ENCODE data around the gene SIPA1L2.
A peak's percentile ranks its signal among the peaks of the same experiment; 100 is the strongest.
"Not testable (repeated sequence)": the region's sequence is repeated elsewhere in the genome, so short reads cannot be mapped to it uniquely, and the experiment has no call there.

The SIPA1L2 gene

GRCh38 chr1:232612836-232613235 lies 17.1 kb downstream of the SIPA1L2 start:
- H3K9me3 ChIP-seq (ENCODE audit: control insufficient read depth in 1 of 2, low read length in 2 of 2); H3K27ac ChIP-seq (ENCODE audit: low read length); H3K4me3 ChIP-seq (ENCODE audit: low read depth in 1 of 2, low read length in 2 of 2); H3K36me3 ChIP-seq (ENCODE audit: control insufficient read depth in 1 of 2, insufficient read depth in 2 of 2, low read length in 2 of 2); H3K27me3 ChIP-seq (ENCODE audit: low read depth, low read length): not testable (repeated sequence)
- peaks cover 5 to 14% of the 10 kb centered on the region in 2 donors for H3K4me1 ChIP-seq (ENCODE audit: control insufficient read depth in 1 of 2, insufficient read depth in 2 of 2, low read length in 2 of 2)

- Histone ChIP-seq H3K4me3 (ENCODE audit: low read depth in 1 of 2, low read length in 2 of 2) (no peak overlapping the region), H3K4me1 (ENCODE audit: control insufficient read depth in 1 of 2, insufficient read depth in 2 of 2, low read length in 2 of 2) (peaks cover 5 to 14% of the 10 kb centered on the region in 2 donors), H3K36me3 (ENCODE audit: control insufficient read depth in 1 of 2, insufficient read depth in 2 of 2, low read length in 2 of 2) (no peaks in the 10 kb centered on the region), H3K27me3 (ENCODE audit: low read depth, low read length) (no peaks in the 10 kb centered on the region), H3K27ac (ENCODE audit: low read length) (no peak overlapping the region), H3K9me3 (ENCODE audit: control insufficient read depth in 1 of 2, low read length in 2 of 2) (no peaks in the 10 kb centered on the region)
These were observed 18.1 kb downstream of the SIPA1L2 start for GRCh38 chr1:232611834-232612233.

- peaks cover 5 to 14% of the 10 kb centered on the region in 2 donors for H3K4me1 ChIP-seq (ENCODE audit: control insufficient read depth in 1 of 2, insufficient read depth in 2 of 2, low read length in 2 of 2)
- peak overlapping the region; percentile 22 for H3K27ac ChIP-seq (ENCODE audit: low read length)
- not testable (repeated sequence) for H3K4me3 ChIP-seq (ENCODE audit: low read depth in 1 of 2, low read length in 2 of 2)
These were observed 18.8 kb downstream of the SIPA1L2 start for GRCh38 chr1:232610902-232611745.

GRCh38 chr1:232610192-232610901 lies 19.6 kb downstream of the SIPA1L2 start:
- no peaks in the 10 kb centered on the region for H3K27me3 ChIP-seq (ENCODE audit: low read depth, low read length)
- no peak overlapping the region for H3K4me3 ChIP-seq (ENCODE audit: low read depth in 1 of 2, low read length in 2 of 2)
- H3K27ac ChIP-seq (ENCODE audit: low read length), result peak overlapping the region; percentile 22
- peaks cover 5 to 14% of the 10 kb centered on the region in 2 donors for H3K4me1 ChIP-seq (ENCODE audit: control insufficient read depth in 1 of 2, insufficient read depth in 2 of 2, low read length in 2 of 2)
- no peaks in the 10 kb centered on the region for H3K36me3 ChIP-seq (ENCODE audit: control insufficient read depth in 1 of 2, insufficient read depth in 2 of 2, low read length in 2 of 2)
- H3K9me3 ChIP-seq (ENCODE audit: control insufficient read depth in 1 of 2, low read length in 2 of 2), result no peaks in the 10 kb centered on the region

More at GRCh38 chr1:232610902-232611745, 18.8 kb downstream of the SIPA1L2 start:
- H3K9me3 ChIP-seq (ENCODE audit: control insufficient read depth in 1 of 2, low read length in 2 of 2); H3K27me3 ChIP-seq (ENCODE audit: low read depth, low read length); H3K36me3 ChIP-seq (ENCODE audit: control insufficient read depth in 1 of 2, insufficient read depth in 2 of 2, low read length in 2 of 2): not testable (repeated sequence)

- H3K36me3 ChIP-seq (ENCODE audit: control insufficient read depth in 1 of 2, insufficient read depth in 2 of 2, low read length in 2 of 2), result no peaks in the 10 kb centered on the region
- H3K9me3 ChIP-seq (ENCODE audit: control insufficient read depth in 1 of 2, low read length in 2 of 2), result no peaks in the 10 kb centered on the region
- no peak overlapping the region for H3K4me3 ChIP-seq (ENCODE audit: low read depth in 1 of 2, low read length in 2 of 2)
- peaks cover 5 to 10% of the 10 kb centered on the region in 2 donors for H3K4me1 ChIP-seq (ENCODE audit: control insufficient read depth in 1 of 2, insufficient read depth in 2 of 2, low read length in 2 of 2)
- H3K27me3 ChIP-seq (ENCODE audit: low read depth, low read length), result no peaks in the 10 kb centered on the region
- no peak overlapping the region for H3K27ac ChIP-seq (ENCODE audit: low read length)
These were observed 21.5 kb downstream of the SIPA1L2 start for GRCh38 chr1:232608427-232608826.

- Histone ChIP-seq H3K4me3 (ENCODE audit: low read depth in 1 of 2, low read length in 2 of 2) (no peak overlapping the region), H3K27me3 (ENCODE audit: low read depth, low read length) (no peaks in the 10 kb centered on the region), H3K4me1 (ENCODE audit: control insufficient read depth in 1 of 2, insufficient read depth in 2 of 2, low read length in 2 of 2) (peaks cover 0 to 6% of the 10 kb centered on the region in 2 donors), H3K9me3 (ENCODE audit: control insufficient read depth in 1 of 2, low read length in 2 of 2) (no peaks in the 10 kb centered on the region), H3K27ac (ENCODE audit: low read length) (no peak overlapping the region), H3K36me3 (ENCODE audit: control insufficient read depth in 1 of 2, insufficient read depth in 2 of 2, low read length in 2 of 2) (no peaks in the 10 kb centered on the region)
These were observed 27.3 kb downstream of the SIPA1L2 start for GRCh38 chr1:232602622-232603021.

- H3K36me3 ChIP-seq (ENCODE audit: control insufficient read depth in 1 of 2, insufficient read depth in 2 of 2, low read length in 2 of 2), result no peaks in the 10 kb centered on the region
- no peaks in the 10 kb centered on the region for H3K27me3 ChIP-seq (ENCODE audit: low read depth, low read length)
- peaks cover 4 to 13% of the 10 kb centered on the region in 2 donors for H3K4me1 ChIP-seq (ENCODE audit: control insufficient read depth in 1 of 2, insufficient read depth in 2 of 2, low read length in 2 of 2)
- no peaks in the 10 kb centered on the region for H3K9me3 ChIP-seq (ENCODE audit: control insufficient read depth in 1 of 2, low read length in 2 of 2)
- no peak overlapping the region for H3K27ac ChIP-seq (ENCODE audit: low read length)
- no peak overlapping the region for H3K4me3 ChIP-seq (ENCODE audit: low read depth in 1 of 2, low read length in 2 of 2)
These were observed 29.3 kb downstream of the SIPA1L2 start for GRCh38 chr1:232600424-232601258.

GRCh38 chr1:232599178-232600041 lies 30.5 kb downstream of the SIPA1L2 start:
- H3K9me3 ChIP-seq (ENCODE audit: control insufficient read depth in 1 of 2, low read length in 2 of 2), result no peaks in the 10 kb centered on the region
- peaks cover 4 to 13% of the 10 kb centered on the region in 2 donors for H3K4me1 ChIP-seq (ENCODE audit: control insufficient read depth in 1 of 2, insufficient read depth in 2 of 2, low read length in 2 of 2)
- H3K4me3 ChIP-seq (ENCODE audit: low read depth in 1 of 2, low read length in 2 of 2), result no peak overlapping the region
- no peaks in the 10 kb centered on the region for H3K27me3 ChIP-seq (ENCODE audit: low read depth, low read length)
- no peaks in the 10 kb centered on the region for H3K36me3 ChIP-seq (ENCODE audit: control insufficient read depth in 1 of 2, insufficient read depth in 2 of 2, low read length in 2 of 2)
- no peak overlapping the region for H3K27ac ChIP-seq (ENCODE audit: low read length)

- peaks cover 4 to 13% of the 10 kb centered on the region in 2 donors for H3K4me1 ChIP-seq (ENCODE audit: control insufficient read depth in 1 of 2, insufficient read depth in 2 of 2, low read length in 2 of 2)
- no peak overlapping the region for H3K4me3 ChIP-seq (ENCODE audit: low read depth in 1 of 2, low read length in 2 of 2)
- H3K9me3 ChIP-seq (ENCODE audit: control insufficient read depth in 1 of 2, low read length in 2 of 2), result no peaks in the 10 kb centered on the region
- no peaks in the 10 kb centered on the region for H3K27me3 ChIP-seq (ENCODE audit: low read depth, low read length)
- no peaks in the 10 kb centered on the region for H3K36me3 ChIP-seq (ENCODE audit: control insufficient read depth in 1 of 2, insufficient read depth in 2 of 2, low read length in 2 of 2)
- no peak overlapping the region for H3K27ac ChIP-seq (ENCODE audit: low read length)
These were observed 31.1 kb downstream of the SIPA1L2 start for GRCh38 chr1:232598837-232599177.

- Histone ChIP-seq H3K4me1 (ENCODE audit: control insufficient read depth in 1 of 2, insufficient read depth in 2 of 2, low read length in 2 of 2) (peaks cover 4 to 13% of the 10 kb centered on the region in 2 donors), H3K4me3 (ENCODE audit: low read depth in 1 of 2, low read length in 2 of 2) (no peak overlapping the region), H3K27ac (ENCODE audit: low read length) (no peak overlapping the region), H3K9me3 (ENCODE audit: control insufficient read depth in 1 of 2, low read length in 2 of 2) (no peaks in the 10 kb centered on the region), H3K27me3 (ENCODE audit: low read depth, low read length) (no peaks in the 10 kb centered on the region), H3K36me3 (ENCODE audit: control insufficient read depth in 1 of 2, insufficient read depth in 2 of 2, low read length in 2 of 2) (no peaks in the 10 kb centered on the region)
These were observed 31.8 kb downstream of the SIPA1L2 start for GRCh38 chr1:232598133-232598532.
